Body of pancreas (tissue), 4 donors: ENCODE results near the gene WDFY4.

ENCODE experiments used
- POLR2A ChIP-seq, 3 donors: fragments of 450-650 bp; IDR thresholded peaks; one replicate each; pipeline ENCODE4 v1.6.1; 2016; ENCODE audit warnings: antibody characterized with exemption in 3 of 3, mild to moderate bottlenecking in 2 of 3
- TF ChIP-seq, protein P1 (sequence below), 7 experiments: fragments of 450-650 bp in 4 of 7; fragments of 200-600 bp in 3 of 7; sonication (generic) in 3 of 7; IDR thresholded peaks; one replicate each; pipeline ENCODE4 v1.5.1; 2016 to 2019; ENCODE audit warnings: antibody characterized with exemption in 7 of 7

DNA sequence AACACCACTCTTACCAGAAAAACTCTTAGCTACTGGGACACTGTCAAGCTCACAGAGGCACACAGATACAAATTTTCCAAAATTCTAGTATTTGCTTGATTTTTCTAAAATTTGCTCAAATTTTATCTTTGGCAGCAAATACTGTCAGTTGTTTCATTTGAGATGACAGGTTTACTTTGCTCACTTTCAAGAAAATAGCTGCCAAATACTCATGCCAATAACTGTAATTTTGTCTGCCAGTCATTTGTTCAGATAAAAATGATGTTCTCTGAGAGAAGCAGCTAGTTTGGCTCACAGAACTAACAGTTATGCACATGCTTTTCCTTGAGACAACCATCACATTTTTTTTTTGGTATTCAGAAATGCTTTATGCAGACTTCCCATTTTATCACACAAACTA, 172.2 kb downstream of the WDFY4 start:
- TF ChIP-seq, protein P1, sequence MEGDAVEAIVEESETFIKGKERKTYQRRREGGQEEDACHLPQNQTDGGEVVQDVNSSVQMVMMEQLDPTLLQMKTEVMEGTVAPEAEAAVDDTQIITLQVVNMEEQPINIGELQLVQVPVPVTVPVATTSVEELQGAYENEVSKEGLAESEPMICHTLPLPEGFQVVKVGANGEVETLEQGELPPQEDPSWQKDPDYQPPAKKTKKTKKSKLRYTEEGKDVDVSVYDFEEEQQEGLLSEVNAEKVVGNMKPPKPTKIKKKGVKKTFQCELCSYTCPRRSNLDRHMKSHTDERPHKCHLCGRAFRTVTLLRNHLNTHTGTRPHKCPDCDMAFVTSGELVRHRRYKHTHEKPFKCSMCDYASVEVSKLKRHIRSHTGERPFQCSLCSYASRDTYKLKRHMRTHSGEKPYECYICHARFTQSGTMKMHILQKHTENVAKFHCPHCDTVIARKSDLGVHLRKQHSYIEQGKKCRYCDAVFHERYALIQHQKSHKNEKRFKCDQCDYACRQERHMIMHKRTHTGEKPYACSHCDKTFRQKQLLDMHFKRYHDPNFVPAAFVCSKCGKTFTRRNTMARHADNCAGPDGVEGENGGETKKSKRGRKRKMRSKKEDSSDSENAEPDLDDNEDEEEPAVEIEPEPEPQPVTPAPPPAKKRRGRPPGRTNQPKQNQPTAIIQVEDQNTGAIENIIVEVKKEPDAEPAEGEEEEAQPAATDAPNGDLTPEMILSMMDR (IDR thresholded peaks at IDR 0.05), result no peak
- no peak for TF ChIP-seq POLR2A (IDR thresholded peaks at IDR 0.05)
